ENCODE measurements around the gene HSPB7. TPM values are rescaled to one million over a fixed set of nuclear protein-coding genes. Genes with fewer than 3 reads are reported as not detected.

Gene HSPB7
- total and polyA plus RNA-seq, 8 donors = 1.5 to 22.1 (median 3.7) TPM

DNA sequence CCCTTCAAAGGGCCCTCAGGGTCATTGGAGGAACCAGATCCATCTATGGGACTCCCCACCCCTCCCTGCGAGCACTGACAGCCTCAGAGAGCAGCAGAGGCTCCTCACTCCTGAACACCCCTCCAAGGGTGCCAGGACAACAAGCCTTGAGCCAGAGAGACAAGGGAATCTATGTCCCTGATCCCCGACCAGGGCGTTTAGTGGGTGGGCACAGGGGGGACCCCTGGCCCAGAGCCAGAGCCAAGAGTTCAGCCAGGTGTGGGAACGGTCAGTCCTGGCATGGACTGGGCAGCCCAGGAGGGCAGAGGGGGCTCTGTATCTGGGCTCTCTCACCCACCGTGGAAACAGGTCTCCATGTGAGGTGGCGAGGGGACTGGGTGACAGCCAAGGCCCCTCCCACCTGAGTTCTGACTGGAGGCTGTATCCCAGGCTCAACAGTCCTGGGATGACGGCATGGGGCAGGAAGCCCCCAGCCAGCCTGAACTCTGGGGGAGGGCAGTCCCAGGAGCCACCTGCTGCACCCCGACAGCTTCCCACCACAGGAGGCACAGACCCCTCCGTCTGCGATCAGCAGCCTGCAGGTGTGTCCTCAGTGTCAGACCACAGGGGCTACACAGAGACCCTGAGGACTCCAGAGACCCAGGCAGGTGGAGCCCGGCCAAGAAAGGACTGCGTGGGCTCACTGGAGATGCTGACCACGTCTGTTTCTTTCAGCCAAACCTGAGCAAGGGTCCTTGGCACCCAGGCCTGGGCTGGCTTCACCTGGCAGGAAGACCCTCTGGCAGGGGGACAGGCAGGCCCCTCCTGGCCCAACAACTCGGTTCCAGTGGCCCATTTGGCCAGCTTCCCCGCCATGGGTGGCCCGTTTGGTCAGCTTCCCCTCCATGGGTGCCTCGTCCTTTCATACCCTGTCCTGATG is 25.0 kb downstream of the HSPB7 start:
- H3K27me3 ChIP-seq = no peaks in the 10 kb centered on the region
- no peaks in the 10 kb centered on the region for H3K36me3 ChIP-seq
- ATAC-seq = no peak
- intact Hi-C loops (cut with DNase I) = loop anchor here in 1 of 2 donors (5.0 kb wide), 1 partner anchor 176 kb away; no protein-coding TSS in a partner anchor
- no peaks in the 10 kb centered on the region for H3K9me3 ChIP-seq
- TF ChIP-seq, protein P1, sequence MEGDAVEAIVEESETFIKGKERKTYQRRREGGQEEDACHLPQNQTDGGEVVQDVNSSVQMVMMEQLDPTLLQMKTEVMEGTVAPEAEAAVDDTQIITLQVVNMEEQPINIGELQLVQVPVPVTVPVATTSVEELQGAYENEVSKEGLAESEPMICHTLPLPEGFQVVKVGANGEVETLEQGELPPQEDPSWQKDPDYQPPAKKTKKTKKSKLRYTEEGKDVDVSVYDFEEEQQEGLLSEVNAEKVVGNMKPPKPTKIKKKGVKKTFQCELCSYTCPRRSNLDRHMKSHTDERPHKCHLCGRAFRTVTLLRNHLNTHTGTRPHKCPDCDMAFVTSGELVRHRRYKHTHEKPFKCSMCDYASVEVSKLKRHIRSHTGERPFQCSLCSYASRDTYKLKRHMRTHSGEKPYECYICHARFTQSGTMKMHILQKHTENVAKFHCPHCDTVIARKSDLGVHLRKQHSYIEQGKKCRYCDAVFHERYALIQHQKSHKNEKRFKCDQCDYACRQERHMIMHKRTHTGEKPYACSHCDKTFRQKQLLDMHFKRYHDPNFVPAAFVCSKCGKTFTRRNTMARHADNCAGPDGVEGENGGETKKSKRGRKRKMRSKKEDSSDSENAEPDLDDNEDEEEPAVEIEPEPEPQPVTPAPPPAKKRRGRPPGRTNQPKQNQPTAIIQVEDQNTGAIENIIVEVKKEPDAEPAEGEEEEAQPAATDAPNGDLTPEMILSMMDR (IDR thresholded peaks at IDR 0.05) = no peak
- no peak overlapping the region for H3K4me3 ChIP-seq
- H3K27ac ChIP-seq = no peak overlapping the region
- H3K4me1 ChIP-seq = no peaks in the 10 kb centered on the region
- no peak for DNase-seq

DNA sequence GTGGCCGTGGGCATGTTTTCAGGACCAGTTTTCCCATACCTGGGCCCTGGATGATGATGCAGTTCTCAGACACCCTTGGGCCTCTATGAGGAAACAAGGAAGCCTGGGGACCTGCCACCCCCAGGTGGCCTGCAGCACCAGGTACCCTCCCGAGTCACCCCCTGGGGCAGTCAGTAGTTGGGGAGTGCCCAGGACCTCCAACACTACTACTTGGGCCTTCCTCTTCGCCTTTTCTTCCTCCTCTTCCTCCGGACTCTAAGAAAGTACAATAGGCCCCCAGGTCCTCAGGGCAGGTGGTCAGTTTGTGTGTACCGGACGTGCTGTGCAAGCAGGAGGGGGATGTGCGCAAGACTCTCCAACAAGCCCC is 25.7 kb downstream of the HSPB7 start:
- intact Hi-C loops (cut with DNase I) = loop anchor here in 1 of 2 donors (5.0 kb wide), 1 partner anchor 175 kb away; no protein-coding TSS in a partner anchor
- no peak for ATAC-seq
- H3K4me1 ChIP-seq = no peaks in the 10 kb centered on the region
- H3K36me3 ChIP-seq = no peaks in the 10 kb centered on the region
- DNase-seq = no peak
- TF ChIP-seq, protein P1 (IDR thresholded peaks at IDR 0.05) = no peak
- H3K4me3 ChIP-seq = no peak overlapping the region
- no peak overlapping the region for H3K27ac ChIP-seq
- no peaks in the 10 kb centered on the region for H3K27me3 ChIP-seq
- H3K9me3 ChIP-seq = no peaks in the 10 kb centered on the region

DNA sequence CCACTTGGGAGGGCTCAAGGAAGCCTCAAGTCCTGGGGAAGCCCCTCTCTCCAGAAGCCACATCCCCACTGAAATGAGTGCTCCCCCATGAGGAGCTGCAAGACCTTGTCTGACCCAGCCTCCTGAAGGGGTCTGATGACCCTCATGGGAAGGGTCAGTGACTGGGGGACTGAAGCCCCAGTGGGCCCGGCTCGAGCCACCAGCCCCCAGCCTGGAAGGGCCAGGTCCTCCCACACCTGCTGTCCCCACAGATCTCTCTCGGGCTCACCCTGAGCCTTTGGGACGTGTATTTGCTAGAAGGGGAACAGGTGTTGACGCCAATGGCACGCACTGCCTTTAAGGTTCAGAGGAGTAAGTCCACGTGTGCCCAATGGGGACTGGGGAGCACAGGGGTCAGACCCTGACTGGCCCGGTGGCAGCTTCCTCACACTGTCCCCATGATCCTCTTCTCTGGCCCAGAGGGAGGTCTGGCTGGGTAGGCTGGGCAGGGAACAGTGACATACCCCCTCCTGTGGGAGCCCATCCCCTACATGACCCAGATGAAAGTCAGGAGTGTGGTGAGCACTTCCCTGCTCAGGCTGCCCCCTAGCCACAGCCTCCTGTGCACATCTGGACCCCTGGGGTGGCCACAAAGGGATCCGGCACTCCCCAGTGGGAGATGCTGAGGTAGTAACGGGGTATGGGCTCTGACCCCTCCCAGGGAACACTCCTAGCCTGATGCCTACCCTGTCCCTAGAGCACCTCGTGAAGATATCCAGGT is 26.2 kb downstream of the HSPB7 start:
- no peak overlapping the region for H3K27ac ChIP-seq
- no peak for DNase-seq
- no peaks in the 10 kb centered on the region for H3K9me3 ChIP-seq
- intact Hi-C loops (cut with DNase I) = loop anchor here in 1 of 2 donors (5.0 kb wide), 1 partner anchor 174 kb away; no protein-coding TSS in a partner anchor
- H3K27me3 ChIP-seq = no peaks in the 10 kb centered on the region
- TF ChIP-seq, protein P1 (IDR thresholded peaks at IDR 0.05) = no peak
- ATAC-seq = no peak
- H3K36me3 ChIP-seq = no peaks in the 10 kb centered on the region
- no peaks in the 10 kb centered on the region for H3K4me1 ChIP-seq
- H3K4me3 ChIP-seq = no peak overlapping the region

DNA sequence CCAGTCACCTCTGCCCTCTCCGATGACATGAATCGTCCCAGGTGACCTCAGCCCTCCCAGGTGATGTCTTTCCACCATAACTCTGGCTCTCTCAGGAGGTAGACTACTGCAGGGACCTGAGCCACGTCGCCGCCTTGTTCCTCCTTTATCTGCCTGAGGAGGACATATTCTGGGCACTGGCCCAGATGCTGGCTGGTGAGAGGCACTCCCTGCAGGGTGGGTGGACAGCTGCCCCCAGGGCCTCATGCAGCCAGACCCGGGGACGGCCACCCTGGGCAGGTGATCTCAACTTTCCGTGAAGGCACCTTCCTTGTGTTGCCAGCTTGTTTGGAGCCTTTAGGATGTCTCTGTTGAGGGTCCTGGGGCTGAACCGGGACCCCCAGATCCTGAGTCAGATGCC is 28.1 kb downstream of the HSPB7 start:
- intact Hi-C loops (cut with DNase I) = loop anchor here in 1 of 2 donors (5.0 kb wide), 1 partner anchor 172 kb away; no protein-coding TSS in a partner anchor
- Histone ChIP-seq H3K36me3 (no peaks in the 10 kb centered on the region), H3K27me3 (no peaks in the 10 kb centered on the region), H3K9me3 (no peaks in the 10 kb centered on the region), H3K27ac (no peak overlapping the region), H3K4me3 (no peak overlapping the region), H3K4me1 (peaks cover 0 to 6% of the 10 kb centered on the region in 2 donors)
- no peak for DNase-seq
- TF ChIP-seq, protein P1 (IDR thresholded peaks at IDR 0.05) = no peak
- ATAC-seq = no peak
